Thymus (tissue), 11 donors: Measurements from ENCODE around the gene KLRG1. TPM values are rescaled to one million over a fixed set of nuclear protein-coding genes. Genes with fewer than 3 reads are reported as not detected.

Experiments used
- DNase-seq, 9 donors: peaks; one replicate each; pipeline ENCODE4 v3.0.0-alpha.2; 2013; ENCODE audit warnings: low spot score in 9 of 9, low read depth in 6 of 9, missing footprints in 1 of 9
- H3K27ac ChIP-seq, 2 donors: one replicate each; pipeline ENCODE4 v1.5.1; 2013; ENCODE audit warnings: control low read depth in 1 of 2, low read depth in 1 of 2, low read length in 1 of 2, mild to moderate bottlenecking in 1 of 2, moderate library complexity in 1 of 2
- H3K27me3 ChIP-seq, 2 donors: one replicate each; pipeline ENCODE4 v1.5.1; 2013; ENCODE audit warnings: low read length in 1 of 2; ENCODE audit not compliant: control insufficient read depth in 2 of 2, insufficient read depth in 1 of 2
- H3K36me3 ChIP-seq, 2 donors: one replicate each; pipeline ENCODE4 v1.5.1; 2013; ENCODE audit warnings: low read length in 1 of 2, mild to moderate bottlenecking in 1 of 2, moderate library complexity in 1 of 2; ENCODE audit not compliant: control insufficient read depth in 2 of 2, insufficient read depth in 2 of 2
- H3K4me1 ChIP-seq, 2 donors: one replicate each; pipeline ENCODE4 v1.5.1; 2013; ENCODE audit warnings: low read length in 2 of 2; ENCODE audit not compliant: control insufficient read depth in 2 of 2, insufficient read depth in 2 of 2
- H3K4me3 ChIP-seq, 2 donors: one replicate each; pipeline ENCODE4 v1.5.1; 2013; ENCODE audit warnings: low read length in 2 of 2, control low read depth in 1 of 2, mild to moderate bottlenecking in 1 of 2
- H3K9me3 ChIP-seq, 2 donors: one replicate each; pipeline ENCODE4 v1.5.1; 2013; ENCODE audit warnings: low read length in 1 of 2, mild to moderate bottlenecking in 1 of 2; ENCODE audit not compliant: control insufficient read depth in 2 of 2, insufficient read depth in 1 of 2
- WGBS: extraction: QIAGEN DNeasy Blood & Tissue Kit; methylation state at CpG from one replicate; pipeline ENCODE4 v1.1.7; 2013; 5-methylcytosine and 5-hydroxymethylcytosine counted together
- polyA plus RNA-seq: library from polyadenylated mRNA; stranded (reverse); fragments of 200-250 nt; gene quantifications from one replicate; pipeline ENCODE4 v1.2.3, GENCODE V29; 2013
- total RNA-seq: library from RNA; stranded (reverse); fragments of 120-200 nt; gene quantifications from one replicate; pipeline ENCODE4 v1.2.4, GENCODE V29; 2013
- donor health status: healthy.

KLRG1 gene
- total and polyA plus RNA-seq, 2 donors, result 5.2 to 7.4 TPM

- peaks cover 5 to 11% of the 10 kb centered on the region in 2 donors for H3K4me1 ChIP-seq
- no peak overlapping the region for H3K27ac ChIP-seq
- H3K36me3 ChIP-seq, result no peaks in the 10 kb centered on the region
- WGBS, result 96% methylated on average over 4 of the region's 4 CpGs
- H3K27me3 ChIP-seq, result no peaks in the 10 kb centered on the region
- peaks cover 0 to 4% of the 10 kb centered on the region in 2 donors for H3K9me3 ChIP-seq
- DNase-seq, result no peak
- no peak overlapping the region for H3K4me3 ChIP-seq
Measured at GRCh38 chr12:8995021-8995775, 5.9 kb downstream of the KLRG1 start.

GRCh38 chr12:8996682-8997405 lies 7.5 kb downstream of the KLRG1 start:
- Histone ChIP-seq H3K27ac (no peak overlapping the region), H3K4me3 (no peak overlapping the region)
- 91% methylated on average over 5 of the region's 5 CpGs for WGBS

DNA sequence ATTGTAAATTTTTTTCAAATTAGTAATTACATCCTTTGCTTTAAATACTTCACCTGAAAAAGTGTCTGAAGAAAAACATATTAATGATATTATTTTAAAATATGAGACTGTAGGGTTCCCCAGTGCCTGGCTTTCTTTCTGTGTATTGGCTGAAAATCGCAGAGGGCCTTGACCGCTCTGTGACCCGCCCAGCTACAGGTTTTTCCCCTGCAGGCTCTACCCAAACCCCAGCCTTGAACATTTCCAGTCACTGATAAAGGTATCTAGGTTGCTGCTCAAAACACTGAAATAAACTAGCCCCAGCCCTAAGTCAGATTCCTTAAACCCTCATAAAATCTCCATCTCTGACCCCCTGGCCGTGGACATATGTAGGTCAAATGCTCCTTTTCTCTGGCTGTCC lies 11.9 kb downstream of the KLRG1 start:
- Histone ChIP-seq H3K36me3 (no peaks in the 10 kb centered on the region), H3K4me1 (no peaks in the 10 kb centered on the region), H3K27ac (no peak overlapping the region), H3K4me3 (no peak overlapping the region), H3K9me3 (peaks cover 0 to 4% of the 10 kb centered on the region in 2 donors), H3K27me3 (no peaks in the 10 kb centered on the region)
- no peak for DNase-seq
- 98% methylated on average over 4 of the region's 4 CpGs for WGBS

More at GRCh38 chr12:8996682-8997405, 7.5 kb downstream of the KLRG1 start:
- H3K36me3 ChIP-seq, result no peaks in the 10 kb centered on the region
- peaks cover 0 to 4% of the 10 kb centered on the region in 2 donors for H3K9me3 ChIP-seq
- H3K4me1 ChIP-seq, result peaks cover 3 to 11% of the 10 kb centered on the region in 2 donors
- no peaks in the 10 kb centered on the region for H3K27me3 ChIP-seq
- peak in 3 of 9 donors; percentile 14 to 50 (median 18) for DNase-seq

- no peak overlapping the region for H3K27ac ChIP-seq
- no peak for DNase-seq
- no peak overlapping the region for H3K4me3 ChIP-seq
- no peaks in the 10 kb centered on the region for H3K36me3 ChIP-seq
- no peaks in the 10 kb centered on the region for H3K27me3 ChIP-seq
- H3K4me1 ChIP-seq, result no peaks in the 10 kb centered on the region
- H3K9me3 ChIP-seq, result peaks cover 0 to 4% of the 10 kb centered on the region in 2 donors
Measured at GRCh38 chr12:9002335-9002734, 13.0 kb downstream of the KLRG1 start.

DNA sequence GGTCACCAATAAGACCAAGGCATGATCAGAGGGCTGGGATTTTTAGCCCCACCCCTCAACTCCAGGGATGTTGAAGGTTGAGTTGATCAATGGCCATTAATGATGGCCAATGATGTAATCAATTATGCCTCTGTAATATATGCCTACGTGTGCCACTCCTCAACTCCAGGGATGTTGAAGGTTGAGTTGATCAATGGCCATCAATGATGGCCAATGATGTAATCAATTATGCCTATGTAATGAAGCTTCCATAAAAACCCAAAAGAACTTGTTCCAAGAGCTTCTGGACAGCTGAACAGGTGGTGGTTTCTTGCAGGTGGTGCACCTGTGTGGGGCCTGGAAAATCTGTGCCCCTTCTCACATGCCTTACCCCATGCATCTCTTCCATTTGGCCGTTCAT lies 33.2 kb downstream of the KLRG1 start:
- no peak for DNase-seq
- Histone ChIP-seq H3K4me1 (peaks cover 10 to 21% of the 10 kb centered on the region in 2 donors), H3K27ac (no peak overlapping the region), H3K9me3 (no peaks in the 10 kb centered on the region), H3K36me3 (no peaks in the 10 kb centered on the region), H3K27me3 (no peaks in the 10 kb centered on the region), H3K4me3 (no peak overlapping the region)
- WGBS, result 97% methylated on average over 2 of the region's 2 CpGs

- Histone ChIP-seq H3K27me3 (no peaks in the 10 kb centered on the region), H3K27ac (peak overlapping the region; percentile 61 to 80), H3K4me1 (peaks cover 10 to 21% of the 10 kb centered on the region in 2 donors), H3K4me3 (no peak overlapping the region), H3K9me3 (no peaks in the 10 kb centered on the region), H3K36me3 (no peaks in the 10 kb centered on the region)
- 96% methylated on average over 2 of the region's 2 CpGs for WGBS
- no peak for DNase-seq
Measured at GRCh38 chr12:9024512-9024911, 35.2 kb downstream of the KLRG1 start.

- no peaks in the 10 kb centered on the region for H3K27me3 ChIP-seq
- H3K4me3 ChIP-seq, result no peak overlapping the region
- H3K27ac ChIP-seq, result no peak overlapping the region
- no peaks in the 10 kb centered on the region for H3K36me3 ChIP-seq
- WGBS, result 96% methylated on average over 7 of the region's 7 CpGs
- no peak for DNase-seq
- peaks cover 10 to 21% of the 10 kb centered on the region in 2 donors for H3K4me1 ChIP-seq
- no peaks in the 10 kb centered on the region for H3K9me3 ChIP-seq
Measured at GRCh38 chr12:9027161-9028059, 38.1 kb downstream of the KLRG1 start.

DNA sequence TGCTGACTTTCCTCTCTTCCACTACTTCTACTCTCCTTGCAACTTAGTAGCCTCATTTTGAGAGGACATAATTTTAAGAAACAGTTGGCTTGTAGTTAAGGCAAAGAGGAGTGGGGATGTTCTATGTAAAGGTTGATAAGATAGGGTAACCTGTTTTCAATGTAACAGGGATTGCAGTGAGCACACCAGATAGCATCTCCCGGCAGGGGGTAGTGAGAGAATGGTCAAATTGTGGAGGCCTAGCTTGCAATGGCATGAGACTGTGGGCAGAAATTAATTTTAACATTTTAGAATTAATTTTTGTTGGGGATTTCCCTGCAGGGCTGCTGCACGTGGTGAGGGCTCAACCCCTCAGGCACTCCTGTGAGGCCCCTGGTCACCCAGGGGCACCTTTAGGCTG lies 41.4 kb downstream of the KLRG1 start:
- no peaks in the 10 kb centered on the region for H3K36me3 ChIP-seq
- WGBS, result 93% methylated on average over 2 of the region's 2 CpGs
- no peaks in the 10 kb centered on the region for H3K9me3 ChIP-seq
- no peak for DNase-seq
- H3K27ac ChIP-seq, result no peak overlapping the region
- no peaks in the 10 kb centered on the region for H3K27me3 ChIP-seq
- peaks cover 2 to 11% of the 10 kb centered on the region in 2 donors for H3K4me1 ChIP-seq
- no peak overlapping the region for H3K4me3 ChIP-seq
